IgD-negative memory B cell (primary cell): Measurements from ENCODE around the gene NUDT9. TPM values are rescaled to one million over a fixed set of nuclear protein-coding genes. Genes with fewer than 3 reads are reported as not detected.
"Not testable (repeated sequence)": the region's sequence is repeated elsewhere in the genome, so short reads cannot be mapped to it uniquely, and the experiment has no call there.

Experiments used
- H3K27ac Mint-ChIP-seq, 3 donors: one replicate each; pipeline ENCODE4 v1.8.0; 2020 to 2022; ENCODE audit warnings: mild to moderate bottlenecking in 3 of 3, mixed read lengths in 3 of 3, moderate library complexity in 1 of 3
- H3K27me3 Mint-ChIP-seq: one replicate; pipeline ENCODE4 v1.8.0; 2021; ENCODE audit warnings: mixed read lengths
- H3K36me3 Mint-ChIP-seq: one replicate; pipeline ENCODE4 v1.8.0; 2020; ENCODE audit warnings: mild to moderate bottlenecking, mixed read lengths
- H3K4me1 Mint-ChIP-seq, 3 donors: one replicate each; pipeline ENCODE4 v1.8.0; 2020 to 2022; ENCODE audit warnings: mixed read lengths in 3 of 3, mild to moderate bottlenecking in 1 of 3
- H3K4me3 Mint-ChIP-seq, 4 donors: one replicate each; pipeline ENCODE4 v1.8.0; 2020 to 2022; ENCODE audit warnings: mild to moderate bottlenecking in 4 of 4, mixed read lengths in 4 of 4, moderate library complexity in 3 of 4
- H3K9me3 Mint-ChIP-seq, 3 donors: one replicate each; pipeline ENCODE4 v1.8.0; 2020 to 2021; ENCODE audit warnings: mixed read lengths in 3 of 3, mild to moderate bottlenecking in 1 of 3
- polyA plus RNA-seq: library from polyadenylated mRNA; unstranded; fragments of 300-500 nt; fragmentation: Illumina TruSeq; gene quantifications from one replicate; pipeline ENCODE4 v1.2.3, GENCODE V29; 2021

Gene NUDT9
- polyA plus RNA-seq, 1 donor from 2014 or later: 23.6 TPM

DNA sequence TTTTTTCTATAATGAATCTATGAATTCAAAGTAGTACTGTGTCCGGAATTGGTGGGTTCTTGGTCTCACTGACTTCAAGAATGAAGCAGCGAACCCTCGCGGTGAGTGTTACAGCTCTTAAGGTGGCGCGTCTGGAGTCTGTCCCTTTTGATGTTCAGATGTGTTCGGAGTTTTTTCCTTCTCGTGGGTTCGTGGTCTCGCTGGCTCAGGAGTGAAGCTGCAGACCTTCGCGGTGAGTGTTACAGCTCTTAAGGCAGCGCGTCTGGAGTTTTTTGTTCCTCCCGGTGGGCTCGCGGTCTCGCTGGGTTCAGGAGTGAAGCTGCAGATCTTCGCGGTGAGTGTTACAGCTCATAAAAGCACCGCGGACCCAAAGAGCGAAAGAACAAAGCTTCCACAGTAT is 27.3 kb upstream of the NUDT9 start:
- H3K36me3 Mint-ChIP-seq, H3K27ac Mint-ChIP-seq, H3K27me3 Mint-ChIP-seq, H3K9me3 Mint-ChIP-seq: not testable (repeated sequence)
- Mint-ChIP-seq H3K4me3 (peak overlapping the region in 2 of 4 donors; percentile 55 to 63), H3K4me1 (peaks cover 2 to 10% (median 10%) of the 10 kb centered on the region in 3 donors)

DNA sequence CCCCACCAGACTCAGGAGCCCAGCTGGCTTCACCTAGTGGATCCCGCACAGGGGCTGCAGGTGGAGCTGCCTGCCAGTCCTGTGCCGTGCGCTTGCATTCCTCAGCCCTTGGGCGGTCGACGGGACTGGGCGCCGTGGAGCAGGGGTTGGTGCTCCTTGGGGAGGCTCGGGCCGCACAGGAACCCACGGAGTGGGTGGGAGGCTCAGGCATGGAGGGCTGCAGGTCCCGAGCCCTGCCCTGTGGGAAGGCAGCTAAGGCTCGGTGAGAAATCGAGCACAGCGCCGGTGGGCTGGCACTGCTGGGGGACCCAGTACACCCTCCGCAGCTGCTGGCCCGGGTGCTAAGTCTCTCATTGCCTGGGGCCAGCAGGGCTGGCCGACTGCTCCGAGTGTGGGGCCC is 26.5 kb upstream of the NUDT9 start:
- H3K27me3 Mint-ChIP-seq, H3K4me1 Mint-ChIP-seq, H3K4me3 Mint-ChIP-seq, H3K9me3 Mint-ChIP-seq, H3K27ac Mint-ChIP-seq, H3K36me3 Mint-ChIP-seq: not testable (repeated sequence)

DNA sequence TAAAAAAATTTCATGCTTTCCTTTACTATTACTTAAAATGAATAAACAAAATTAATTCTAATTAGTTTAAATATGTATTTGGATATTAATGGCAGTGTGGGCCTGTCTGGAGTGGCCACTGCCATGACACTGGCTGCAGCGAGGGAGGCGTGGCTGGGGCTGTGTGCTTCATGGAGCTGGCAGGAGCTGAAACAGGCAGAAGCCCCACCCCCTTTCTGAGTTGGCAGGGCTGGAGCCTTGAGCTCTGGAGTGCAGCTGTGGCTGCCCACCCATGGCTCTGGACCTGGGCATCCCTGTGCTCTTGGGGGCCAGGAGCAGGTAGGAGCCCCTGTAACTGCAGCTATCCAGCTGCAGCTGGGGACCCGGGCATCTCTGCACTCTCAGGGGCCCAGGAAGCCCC is 23.2 kb upstream of the NUDT9 start:
- peaks cover 3% of the 10 kb centered on the region for H3K27me3 Mint-ChIP-seq
- H3K27ac Mint-ChIP-seq: no peak overlapping the region
- H3K36me3 Mint-ChIP-seq: no peaks in the 10 kb centered on the region
- peaks cover 0 to 2% (median 0%) of the 10 kb centered on the region in 3 donors for H3K4me1 Mint-ChIP-seq
- H3K4me3 Mint-ChIP-seq: no peak overlapping the region
- no peaks in the 10 kb centered on the region for H3K9me3 Mint-ChIP-seq

DNA sequence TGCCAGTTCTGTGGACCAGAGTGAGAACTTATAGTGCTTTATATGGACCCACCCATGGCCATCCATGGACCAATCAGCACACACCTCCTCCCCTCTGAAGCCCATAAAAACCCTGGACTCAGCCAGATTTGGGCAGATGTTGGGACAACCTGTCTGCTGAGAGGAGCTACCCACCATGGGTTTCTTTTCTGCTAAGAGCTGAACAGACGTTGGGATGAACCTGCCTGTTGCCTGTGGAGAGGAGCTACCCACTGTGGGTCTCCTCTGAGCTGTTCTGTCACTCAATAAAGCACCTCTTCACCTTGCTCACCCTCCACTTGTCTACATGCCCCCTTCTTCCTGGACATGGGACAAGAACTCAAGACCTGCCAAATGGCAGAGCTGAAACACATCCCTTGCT is 22.4 kb upstream of the NUDT9 start:
- Mint-ChIP-seq H3K27ac (no peak overlapping the region), H3K4me3 (no peak overlapping the region), H3K27me3 (peaks cover 3% of the 10 kb centered on the region), H3K36me3 (no peaks in the 10 kb centered on the region), H3K9me3 (no peaks in the 10 kb centered on the region), H3K4me1 (peaks cover 0 to 2% (median 0%) of the 10 kb centered on the region in 3 donors)

DNA sequence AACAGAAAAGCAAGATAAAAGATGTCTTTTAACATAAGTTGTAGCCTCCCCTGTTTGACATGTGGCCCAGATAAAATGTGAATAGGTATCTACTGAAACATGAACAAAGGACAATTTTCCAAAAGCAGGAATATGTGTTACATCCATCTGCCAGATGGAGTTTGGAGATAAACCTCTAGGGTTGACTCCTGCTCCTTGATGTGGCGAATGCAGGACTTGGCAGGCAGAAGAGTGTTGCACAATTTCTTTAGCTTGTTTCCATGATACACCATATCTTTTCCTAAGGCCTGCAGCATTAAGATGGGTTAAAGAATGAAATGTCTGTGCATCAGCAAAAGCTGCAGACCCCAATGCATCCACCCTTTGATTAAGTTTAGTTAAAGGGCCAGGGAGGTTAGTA is 18.6 kb upstream of the NUDT9 start:
- H3K4me3 Mint-ChIP-seq, H3K36me3 Mint-ChIP-seq, H3K9me3 Mint-ChIP-seq, H3K27me3 Mint-ChIP-seq, H3K27ac Mint-ChIP-seq: not testable (repeated sequence)
- H3K4me1 Mint-ChIP-seq: peaks cover 11 to 18% (median 14%) of the 10 kb centered on the region in 3 donors

DNA sequence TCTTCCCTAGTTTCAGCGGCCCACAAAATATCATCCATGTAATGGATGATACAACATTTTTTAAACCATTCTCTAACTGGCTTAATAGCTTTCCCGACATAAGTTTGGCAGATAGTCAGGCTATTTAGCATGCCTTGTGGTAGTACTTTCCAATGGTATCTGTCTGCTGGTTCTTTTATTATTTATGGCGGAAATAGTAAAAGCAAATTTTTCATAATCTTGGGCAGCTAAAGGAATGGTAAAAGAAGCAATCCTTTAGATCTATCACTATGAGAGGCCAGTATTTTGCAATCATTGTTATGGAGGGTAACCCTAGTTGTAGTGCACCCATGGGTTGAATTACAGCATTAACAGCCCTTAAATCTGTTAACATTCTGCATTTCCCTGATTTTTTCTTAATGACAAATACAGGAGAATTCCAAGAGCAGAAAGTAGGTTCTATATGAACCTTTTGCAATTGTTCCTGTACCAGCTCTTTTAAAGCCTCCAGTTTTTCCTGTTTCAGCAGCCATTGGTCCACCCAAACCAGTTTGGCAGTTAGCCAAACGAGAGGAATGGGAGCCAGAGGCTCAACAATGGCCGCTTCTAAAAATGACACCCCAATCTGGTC is 17.1 kb upstream of the NUDT9 start:
- Mint-ChIP-seq H3K4me3 (no peak overlapping the region), H3K4me1 (peaks cover 11 to 18% (median 14%) of the 10 kb centered on the region in 3 donors), H3K9me3 (no peaks in the 10 kb centered on the region), H3K27ac (no peak overlapping the region), H3K27me3 (peaks cover 9% of the 10 kb centered on the region), H3K36me3 (no peaks in the 10 kb centered on the region)

DNA sequence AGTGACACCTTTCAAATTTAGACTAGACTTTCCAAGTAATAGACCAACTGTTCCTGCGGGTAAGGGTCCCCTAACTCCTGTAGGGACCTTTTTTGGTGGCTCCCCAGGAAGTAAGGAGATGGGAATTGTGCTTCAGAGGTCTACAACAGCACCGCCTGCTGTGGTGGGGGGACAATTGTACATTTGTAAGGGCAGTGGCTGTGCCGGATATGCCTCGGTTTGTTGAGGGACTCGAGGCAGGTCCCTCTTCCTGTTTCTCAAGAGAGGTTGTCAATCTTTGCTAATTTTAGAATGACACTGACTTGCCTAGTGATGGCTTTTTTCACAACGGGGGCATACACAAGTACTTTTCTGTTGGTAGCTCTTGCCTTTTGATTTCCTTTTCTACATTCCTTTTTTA is 15.9 kb upstream of the NUDT9 start:
- Mint-ChIP-seq H3K27ac (peak overlapping the region in 1 of 3 donors; percentile 55), H3K9me3 (no peaks in the 10 kb centered on the region), H3K36me3 (no peaks in the 10 kb centered on the region), H3K4me3 (peak overlapping the region in 3 of 4 donors; percentile 27 to 77 (median 69)), H3K4me1 (peaks cover 11 to 18% (median 14%) of the 10 kb centered on the region in 3 donors), H3K27me3 (peaks cover 9% of the 10 kb centered on the region)

DNA sequence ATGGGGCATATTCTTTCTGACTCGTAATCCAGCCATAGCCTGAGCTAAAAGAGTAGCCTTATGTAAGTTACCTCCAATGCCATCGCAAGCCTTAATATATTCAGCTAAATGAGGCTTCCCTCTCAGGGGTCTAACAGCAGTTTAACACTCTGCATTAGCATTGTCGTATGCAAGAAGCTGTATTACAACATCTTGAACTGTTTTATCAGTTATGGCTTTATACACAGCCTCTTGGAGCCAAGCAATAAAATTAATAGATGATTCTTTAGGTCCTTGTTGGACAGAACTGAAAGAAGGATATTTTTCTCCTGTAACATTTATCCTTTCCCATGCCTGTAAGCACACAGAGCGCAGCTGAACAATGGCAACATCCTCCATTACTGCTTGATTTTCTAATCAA is 15.5 kb upstream of the NUDT9 start:
- H3K4me1 Mint-ChIP-seq: peaks cover 11 to 18% (median 14%) of the 10 kb centered on the region in 3 donors
- peak overlapping the region in 2 of 4 donors; percentile 69 to 77 for H3K4me3 Mint-ChIP-seq
- peaks cover 11% of the 10 kb centered on the region for H3K27me3 Mint-ChIP-seq
- not testable (repeated sequence) for H3K9me3 Mint-ChIP-seq, H3K36me3 Mint-ChIP-seq
- peak overlapping the region in 1 of 3 donors; percentile 55 for H3K27ac Mint-ChIP-seq

DNA sequence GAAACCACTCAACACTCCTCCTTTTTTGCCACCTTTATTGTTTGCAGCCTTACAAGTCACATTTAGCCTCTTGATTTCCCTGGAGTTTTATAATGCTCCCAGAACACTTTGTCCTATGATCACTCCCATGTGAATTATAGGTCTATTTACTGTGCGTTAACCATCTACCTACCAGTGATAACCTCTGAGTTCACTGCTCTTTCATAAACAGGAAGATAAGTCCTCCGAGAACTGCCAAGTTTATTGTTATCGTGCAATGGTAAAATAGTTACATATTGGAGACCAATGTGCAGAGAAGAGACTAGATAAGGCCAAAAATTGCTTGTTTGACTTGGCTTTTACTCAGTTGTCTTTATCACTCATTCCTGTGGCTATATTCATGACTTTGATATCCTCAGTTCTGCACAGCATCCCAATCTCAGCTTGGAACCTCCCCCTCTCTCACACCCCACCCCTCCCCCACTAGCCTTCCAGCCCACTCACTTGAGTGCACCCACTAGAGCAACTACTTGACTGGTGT is 12.9 kb upstream of the NUDT9 start:
- peaks cover 18% of the 10 kb centered on the region for H3K27me3 Mint-ChIP-seq
- no peak overlapping the region for H3K27ac Mint-ChIP-seq
- H3K4me3 Mint-ChIP-seq: no peak overlapping the region
- H3K36me3 Mint-ChIP-seq: no peaks in the 10 kb centered on the region
- H3K9me3 Mint-ChIP-seq: no peaks in the 10 kb centered on the region
- H3K4me1 Mint-ChIP-seq: peaks cover 11 to 18% (median 14%) of the 10 kb centered on the region in 3 donors

DNA sequence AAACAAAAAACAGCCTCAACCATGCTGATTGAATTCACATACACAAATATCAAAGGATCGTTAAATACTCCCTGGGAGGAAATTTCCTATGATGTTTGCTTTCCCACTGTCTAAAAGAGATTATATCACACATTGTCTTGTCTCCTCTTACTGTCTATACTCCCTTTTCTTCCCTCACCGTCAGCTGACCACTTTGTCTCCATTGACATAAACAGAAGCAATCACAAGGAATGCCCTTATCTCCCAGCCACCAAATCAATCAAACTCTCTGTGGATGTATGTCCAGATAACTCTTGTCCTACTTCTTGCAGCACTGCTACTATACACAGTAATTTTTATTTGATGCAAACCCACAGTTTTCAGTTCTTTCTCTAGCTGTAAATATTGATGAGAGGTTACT is 12.2 kb upstream of the NUDT9 start:
- Mint-ChIP-seq H3K9me3 (no peaks in the 10 kb centered on the region), H3K4me3 (no peak overlapping the region), H3K36me3 (no peaks in the 10 kb centered on the region), H3K27me3 (peaks cover 18% of the 10 kb centered on the region), H3K27ac (no peak overlapping the region), H3K4me1 (peaks cover 11 to 18% (median 14%) of the 10 kb centered on the region in 3 donors)

DNA sequence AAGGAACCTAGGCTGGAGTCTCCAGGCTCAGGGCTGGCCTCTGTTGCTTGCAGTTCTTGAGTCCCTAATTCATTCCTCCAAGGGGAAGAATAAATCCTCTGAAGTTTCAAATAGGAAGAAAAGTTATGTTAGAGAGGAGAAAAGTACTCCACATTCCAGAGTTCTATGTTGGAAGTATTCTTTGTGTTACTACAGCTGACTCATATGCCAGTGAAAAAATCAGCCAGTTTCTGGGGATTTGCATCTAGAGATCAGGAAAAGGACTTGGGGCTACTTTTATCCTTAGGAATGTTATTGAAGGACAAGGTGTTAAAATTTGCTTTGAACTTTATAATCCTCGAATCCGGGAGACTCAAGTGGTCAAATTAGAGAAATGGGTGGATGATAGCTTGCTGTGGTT is 11.7 kb upstream of the NUDT9 start:
- peaks cover 18% of the 10 kb centered on the region for H3K27me3 Mint-ChIP-seq
- peaks cover 11 to 18% (median 14%) of the 10 kb centered on the region in 3 donors for H3K4me1 Mint-ChIP-seq
- H3K36me3 Mint-ChIP-seq: no peaks in the 10 kb centered on the region
- no peaks in the 10 kb centered on the region for H3K9me3 Mint-ChIP-seq
- no peak overlapping the region for H3K4me3 Mint-ChIP-seq
- H3K27ac Mint-ChIP-seq: no peak overlapping the region

DNA sequence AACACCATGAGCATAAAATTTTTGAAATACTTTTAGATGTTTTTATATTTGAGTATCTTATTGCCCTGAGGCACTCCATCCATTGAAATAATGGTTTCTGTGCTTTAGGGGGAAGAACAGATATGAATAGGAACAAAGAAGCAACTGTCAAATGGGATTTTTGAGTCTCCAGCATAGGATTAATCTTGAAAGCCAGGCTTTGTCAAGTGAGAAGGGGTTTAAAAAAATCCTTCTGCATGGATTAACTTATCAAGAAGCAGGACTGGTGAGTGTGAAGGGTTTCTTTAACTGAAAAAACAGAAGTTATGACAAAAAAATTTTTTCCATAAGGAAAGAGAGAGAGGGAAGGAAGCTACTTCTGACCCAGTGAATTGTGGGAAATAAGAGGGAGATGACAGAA is 7.6 kb upstream of the NUDT9 start:
- H3K9me3 Mint-ChIP-seq: no peaks in the 10 kb centered on the region
- peak overlapping the region in 1 of 3 donors; percentile 34 for H3K27ac Mint-ChIP-seq
- no peaks in the 10 kb centered on the region for H3K36me3 Mint-ChIP-seq
- H3K27me3 Mint-ChIP-seq: peaks cover 11% of the 10 kb centered on the region
- H3K4me3 Mint-ChIP-seq: no peak overlapping the region
- H3K4me1 Mint-ChIP-seq: no peaks in the 10 kb centered on the region

DNA sequence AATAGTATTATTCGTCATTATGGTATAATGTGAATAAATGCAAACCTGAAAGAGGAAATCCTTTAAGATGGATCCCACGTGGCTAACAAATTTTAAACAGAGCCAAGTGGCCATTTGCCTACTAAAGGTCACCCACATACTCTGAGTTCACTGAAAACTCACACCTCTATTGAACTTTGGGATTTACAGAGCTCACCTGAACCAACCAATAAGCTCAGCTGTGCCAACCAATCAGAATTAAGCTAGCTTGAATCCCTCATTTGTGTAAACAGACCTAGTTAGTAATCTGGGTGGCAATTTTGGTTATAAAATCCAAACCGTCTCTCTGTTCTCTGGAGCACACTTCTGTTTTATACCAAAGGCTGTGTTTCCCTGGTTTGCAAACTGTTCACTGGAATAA is 5.4 kb upstream of the NUDT9 start:
- no peak overlapping the region for H3K27ac Mint-ChIP-seq
- no peaks in the 10 kb centered on the region for H3K9me3 Mint-ChIP-seq
- H3K4me3 Mint-ChIP-seq: no peak overlapping the region
- H3K27me3 Mint-ChIP-seq: peaks cover 9% of the 10 kb centered on the region
- H3K36me3 Mint-ChIP-seq: peaks cover 2% of the 10 kb centered on the region
- peaks cover 2 to 8% (median 4%) of the 10 kb centered on the region in 3 donors for H3K4me1 Mint-ChIP-seq

DNA sequence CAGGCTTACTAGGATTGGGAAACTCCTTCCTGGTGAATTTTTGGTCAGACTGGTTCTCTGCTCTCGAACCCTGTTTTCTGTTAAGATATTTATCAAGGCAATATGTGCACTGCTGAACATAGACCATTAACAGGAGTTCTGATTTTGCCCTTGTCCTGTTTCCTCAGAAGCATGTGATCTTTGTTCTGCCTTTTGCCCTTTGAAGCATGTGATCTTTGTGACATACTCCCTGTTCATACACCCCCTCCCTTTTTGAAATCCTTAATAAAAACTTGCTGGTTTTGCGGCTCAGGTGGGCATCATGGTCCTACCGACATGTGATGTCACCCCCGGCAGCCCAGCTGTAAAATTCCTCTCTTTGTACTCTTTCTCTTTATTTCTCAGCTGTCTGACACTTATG is 4.0 kb upstream of the NUDT9 start:
- H3K4me3 Mint-ChIP-seq: peak overlapping the region in 1 of 4 donors; percentile 9
- peaks cover 6 to 15% (median 8%) of the 10 kb centered on the region in 3 donors for H3K4me1 Mint-ChIP-seq
- not testable (repeated sequence) for H3K36me3 Mint-ChIP-seq, H3K27ac Mint-ChIP-seq, H3K27me3 Mint-ChIP-seq, H3K9me3 Mint-ChIP-seq

DNA sequence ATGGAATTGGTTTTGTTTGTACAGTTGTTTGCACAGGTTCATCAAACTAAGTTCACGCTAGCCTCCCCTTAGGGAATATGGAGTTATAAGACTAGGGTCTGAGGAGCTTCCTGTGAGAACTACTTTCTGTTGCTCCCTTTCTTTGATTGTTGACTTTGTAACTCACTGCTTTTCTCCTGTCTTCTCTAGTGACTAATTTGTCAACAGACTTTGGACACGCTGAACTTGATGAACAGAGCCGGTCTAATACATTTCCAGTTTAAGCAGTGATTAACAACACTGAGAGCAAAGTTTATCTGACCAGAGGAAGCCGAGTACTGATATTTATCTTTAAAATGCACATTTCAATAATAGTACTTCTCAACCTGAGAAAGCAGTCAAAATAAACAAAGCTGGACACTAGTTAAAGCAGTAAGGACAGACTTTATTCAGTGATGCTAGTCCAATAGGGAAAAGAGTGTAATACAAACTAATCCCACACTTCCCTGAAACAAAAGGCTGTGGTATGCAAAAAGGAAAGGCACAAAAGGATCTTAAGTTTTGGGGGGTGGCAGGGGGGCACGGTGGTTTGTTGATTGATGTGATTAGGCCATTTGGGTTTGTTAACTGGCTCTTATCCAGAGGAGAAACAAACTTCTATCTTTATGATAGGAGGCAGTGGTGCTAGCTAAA is 2.7 kb upstream of the NUDT9 start:
- Mint-ChIP-seq H3K27ac (peak overlapping the region in 2 of 3 donors; percentile 16 to 39), H3K36me3 (peaks cover 2% of the 10 kb centered on the region), H3K27me3 (no peaks in the 10 kb centered on the region), H3K4me1 (peaks cover 16 to 25% (median 17%) of the 10 kb centered on the region in 3 donors), H3K4me3 (peak overlapping the region in 1 of 4 donors; percentile 7), H3K9me3 (no peaks in the 10 kb centered on the region)
